Measurements from ENCODE around the gene NPIPA8.
"Not testable (repeated sequence)": the region's sequence is repeated elsewhere in the genome, so short reads cannot be mapped to it uniquely, and the experiment has no call there.

Gene NPIPA8

DNA sequence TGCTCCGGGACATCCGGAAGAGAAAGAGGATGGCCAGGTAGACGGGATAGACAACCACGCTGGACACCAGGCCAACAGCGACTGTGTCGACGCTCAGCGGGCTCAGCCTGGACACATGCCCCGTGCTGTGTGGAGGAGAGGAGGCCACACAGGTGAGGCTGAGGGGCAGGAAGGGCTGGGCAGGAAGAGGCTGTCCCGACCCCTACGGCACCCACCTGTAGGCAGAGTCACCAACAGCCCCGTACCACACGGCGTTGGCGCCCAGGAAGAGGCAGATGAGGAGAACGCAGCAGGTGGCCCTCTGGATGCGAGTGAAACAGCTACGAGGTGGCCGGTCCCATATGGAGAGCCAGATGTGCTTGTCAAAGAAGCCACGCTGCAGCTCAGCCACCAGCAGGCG lies at the start of gene NPIPA8:
Gene NPIPA8 (minus strand): TSS at position 101 of the 400 bp plus-strand sequence. CDS start 4,074 bp downstream, outside the sequence.
- not testable (repeated sequence) for DNase-seq

DNA sequence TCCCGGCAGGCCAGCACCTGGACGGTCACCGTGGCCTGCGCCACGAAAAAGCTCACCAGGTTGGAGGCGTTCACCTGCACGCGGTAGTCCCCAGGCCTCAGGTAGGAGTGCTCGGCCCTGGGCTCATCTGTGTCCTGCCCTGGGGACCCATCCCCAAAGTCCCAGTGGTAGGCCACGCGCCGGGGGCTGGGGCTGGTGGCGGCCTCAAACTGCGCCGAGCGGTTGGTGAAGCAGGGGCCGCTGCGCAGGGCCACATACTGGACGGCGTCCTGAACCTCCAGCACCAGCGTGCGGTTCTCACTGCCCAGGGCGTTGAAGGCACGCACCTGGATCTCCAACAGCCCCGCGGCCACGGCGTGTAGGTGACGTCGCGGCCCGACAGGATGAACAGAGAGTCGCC lies 48.7 kb upstream of the NPIPA8 start:
- not testable (repeated sequence) for DNase-seq

GRCh38 chr16:18384869-18385268 lies 48.3 kb upstream of the NPIPA8 start:
- DNase-seq, result not testable (repeated sequence)

DNA sequence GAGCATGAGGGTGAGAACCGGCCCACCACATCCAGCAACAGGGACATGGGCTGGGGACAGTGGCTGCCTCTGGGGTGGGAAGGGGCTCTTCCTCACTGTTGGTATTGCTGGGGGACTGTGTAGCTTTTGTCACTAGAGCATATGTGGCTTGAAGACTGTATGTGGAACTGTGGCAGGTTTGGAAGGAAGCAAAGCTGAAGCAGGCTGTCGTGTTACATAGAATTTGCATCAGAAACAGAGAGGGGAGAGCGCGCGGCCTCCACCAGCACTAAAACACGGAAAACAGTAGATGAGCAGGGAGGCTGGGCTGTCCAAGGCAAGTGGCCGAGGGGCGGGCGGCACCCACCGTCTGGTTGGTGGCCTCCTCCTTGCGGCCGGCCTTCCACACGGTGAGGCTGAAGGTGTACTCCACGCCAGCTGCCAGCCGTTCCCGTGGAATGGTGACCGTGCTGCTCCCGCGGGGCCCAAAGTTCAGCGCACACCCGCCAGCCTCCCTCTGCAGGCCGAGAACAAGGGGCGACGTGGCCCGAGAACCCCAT lies 47.6 kb upstream of the NPIPA8 start:
- DNase-seq, result not testable (repeated sequence)

DNA sequence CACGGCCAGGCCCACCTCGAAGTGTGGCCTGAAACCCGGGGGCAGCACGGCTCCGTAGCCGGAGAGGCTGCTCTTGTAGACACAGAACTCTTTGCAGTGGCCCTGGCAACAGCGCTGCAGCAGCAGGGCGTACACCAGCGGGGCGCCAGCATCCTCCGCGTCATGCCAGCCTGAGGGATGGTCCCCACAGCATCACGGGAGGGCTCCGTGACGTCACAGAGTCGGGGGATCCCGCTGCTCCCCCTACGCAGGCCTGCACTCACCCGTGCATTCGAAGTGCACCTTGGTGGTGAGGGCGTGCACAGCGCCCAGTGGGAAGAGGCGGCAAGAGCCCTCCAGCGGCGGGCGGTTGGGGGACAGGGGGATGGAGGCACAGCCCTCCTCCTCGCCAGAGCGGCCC lies 46.2 kb upstream of the NPIPA8 start:
- DNase-seq, result not testable (repeated sequence)

DNA sequence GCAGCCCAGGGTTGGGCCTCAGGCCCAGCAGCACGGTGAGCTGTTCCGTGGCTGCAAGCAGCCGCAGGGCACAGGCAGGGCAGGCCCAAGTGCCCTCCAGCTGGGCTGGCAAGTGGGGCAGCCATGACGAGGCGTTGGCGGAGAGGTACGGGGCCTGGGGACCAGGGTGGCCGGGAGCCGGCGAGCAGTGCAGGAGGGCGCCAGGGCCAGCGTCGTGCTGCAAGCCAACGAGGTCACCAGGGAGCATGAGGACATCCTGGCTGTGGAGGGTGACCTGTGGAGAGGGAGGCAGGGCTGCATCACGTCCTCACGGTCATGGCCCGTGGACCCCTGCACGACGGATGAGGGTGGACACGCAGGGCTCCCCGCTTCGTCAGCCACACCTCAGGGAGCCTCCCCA lies 11.2 kb upstream of the NPIPA8 start:
- DNase-seq, result not testable (repeated sequence)

GRCh38 chr16:18346993-18347392 lies 10.5 kb upstream of the NPIPA8 start:
- not testable (repeated sequence) for DNase-seq

- not testable (repeated sequence) for DNase-seq
Observed at GRCh38 chr16:18344634-18345033, 8.1 kb upstream of the NPIPA8 start.

DNA sequence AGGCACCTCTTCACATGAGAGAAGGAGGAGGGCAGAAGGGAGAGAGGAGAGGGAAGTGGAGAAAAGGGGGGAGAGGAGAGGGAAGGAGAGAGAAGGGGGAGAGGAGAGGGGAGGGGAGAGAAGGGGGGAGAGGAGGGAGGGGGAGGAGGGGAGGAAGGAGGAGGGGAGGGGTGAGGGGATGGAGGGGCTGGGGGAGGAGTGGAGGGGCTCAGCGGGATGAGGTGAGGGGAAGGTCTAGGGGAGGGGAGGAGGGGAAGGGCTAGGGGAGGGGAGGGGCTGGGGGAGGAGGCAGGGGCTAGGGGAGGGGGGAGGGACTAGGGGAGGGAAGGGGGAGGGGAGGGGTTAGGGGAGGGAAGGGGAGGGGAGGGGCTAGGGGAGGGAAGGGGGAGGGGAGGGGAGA lies 5.5 kb upstream of the NPIPA8 start:
- not testable (repeated sequence) for DNase-seq

- DNase-seq, result not testable (repeated sequence)
Observed at GRCh38 chr16:18341417-18341960, 5.0 kb upstream of the NPIPA8 start.

DNA sequence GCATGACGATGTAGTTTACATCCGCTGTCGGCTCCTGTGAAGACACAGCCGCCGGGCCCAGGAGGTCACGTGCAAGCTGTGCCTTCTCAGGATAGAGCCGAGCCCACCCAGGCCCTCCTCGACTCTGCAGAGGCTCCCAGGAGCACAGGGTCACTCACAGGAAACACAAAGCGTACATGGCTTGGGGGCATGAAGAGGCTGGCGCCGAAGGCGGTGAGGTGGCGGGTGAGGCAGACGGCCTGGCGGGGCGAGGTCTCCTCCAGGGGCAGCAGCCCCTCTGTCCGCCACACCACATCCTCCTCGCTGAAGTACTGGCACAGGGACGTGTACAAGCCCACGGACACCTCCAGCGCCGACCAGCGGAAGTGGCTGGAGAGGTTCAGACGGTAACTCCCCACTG lies 2.7 kb upstream of the NPIPA8 start:
- not testable (repeated sequence) for DNase-seq

GRCh38 chr16:18311811-18312210 lies 24.7 kb downstream of the NPIPA8 start:
- not testable (repeated sequence) for DNase-seq

GRCh38 chr16:18309159-18309558 lies 27.4 kb downstream of the NPIPA8 start:
- not testable (repeated sequence) for DNase-seq

DNA sequence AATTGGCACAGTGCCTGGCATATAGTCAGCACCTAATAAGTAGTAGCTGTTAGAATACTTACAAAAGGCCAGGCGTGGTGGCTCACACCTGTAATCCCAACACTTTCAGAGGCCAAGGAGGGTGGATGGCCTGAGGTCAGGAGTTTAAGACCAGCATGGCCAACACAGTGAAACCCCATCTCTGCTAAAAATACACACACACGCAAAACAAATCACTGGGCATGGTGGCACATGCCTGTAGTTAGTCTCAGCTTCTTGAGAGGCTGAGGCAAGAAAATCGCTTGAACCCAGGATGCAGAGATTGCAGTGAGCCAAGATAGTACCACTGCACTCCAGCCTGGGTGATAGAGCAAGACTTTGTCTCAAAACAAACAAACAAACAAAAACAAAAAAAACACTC lies 29.3 kb downstream of the NPIPA8 start:
- not testable (repeated sequence) for DNase-seq

DNA sequence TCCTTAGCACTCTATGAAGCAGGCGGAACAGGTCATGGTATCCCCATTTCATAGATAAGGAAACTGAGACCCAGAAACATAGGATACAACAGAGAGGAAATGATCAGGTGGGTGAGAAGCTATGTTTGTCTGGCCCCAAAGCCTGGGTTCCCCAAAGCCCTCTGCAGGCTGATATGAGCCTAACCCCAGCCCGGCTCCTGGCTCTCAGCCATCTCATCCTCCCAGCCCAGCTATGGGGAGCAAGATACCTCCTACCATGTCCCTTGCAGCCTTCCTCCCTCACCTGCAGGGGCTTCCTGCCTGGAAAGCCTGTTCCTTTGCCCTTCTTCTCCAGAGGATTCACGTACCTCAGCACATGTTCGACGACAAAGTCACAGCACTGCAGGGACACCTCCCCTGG lies 30.5 kb downstream of the NPIPA8 start:
- not testable (repeated sequence) for DNase-seq

- not testable (repeated sequence) for DNase-seq
Observed at GRCh38 chr16:18303059-18303706, 33.4 kb downstream of the NPIPA8 start.

GRCh38 chr16:18297714-18298113 lies 38.8 kb downstream of the NPIPA8 start:
- not testable (repeated sequence) for DNase-seq

DNA sequence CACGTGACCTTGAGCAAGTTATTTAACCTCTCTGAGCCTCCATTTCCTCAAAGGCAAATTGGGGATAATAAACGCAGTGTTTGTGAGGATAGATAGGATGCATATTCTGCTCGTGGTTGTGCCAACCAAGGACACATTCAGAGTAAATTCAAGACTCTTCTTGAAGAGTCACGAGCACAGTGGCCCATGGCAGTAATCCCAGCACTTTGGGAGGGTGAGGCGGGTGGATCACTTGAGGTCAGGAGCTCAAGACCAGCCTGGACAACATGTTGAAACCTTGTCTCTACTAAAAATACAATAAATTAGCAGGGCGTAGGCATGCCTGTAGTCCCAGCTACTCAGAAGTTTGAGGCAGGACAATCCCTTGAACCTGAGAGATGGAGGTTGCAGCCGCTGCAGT lies 39.6 kb downstream of the NPIPA8 start:
- not testable (repeated sequence) for DNase-seq

- not testable (repeated sequence) for DNase-seq
Observed at GRCh38 chr16:18294371-18294770, 42.2 kb downstream of the NPIPA8 start.

DNA sequence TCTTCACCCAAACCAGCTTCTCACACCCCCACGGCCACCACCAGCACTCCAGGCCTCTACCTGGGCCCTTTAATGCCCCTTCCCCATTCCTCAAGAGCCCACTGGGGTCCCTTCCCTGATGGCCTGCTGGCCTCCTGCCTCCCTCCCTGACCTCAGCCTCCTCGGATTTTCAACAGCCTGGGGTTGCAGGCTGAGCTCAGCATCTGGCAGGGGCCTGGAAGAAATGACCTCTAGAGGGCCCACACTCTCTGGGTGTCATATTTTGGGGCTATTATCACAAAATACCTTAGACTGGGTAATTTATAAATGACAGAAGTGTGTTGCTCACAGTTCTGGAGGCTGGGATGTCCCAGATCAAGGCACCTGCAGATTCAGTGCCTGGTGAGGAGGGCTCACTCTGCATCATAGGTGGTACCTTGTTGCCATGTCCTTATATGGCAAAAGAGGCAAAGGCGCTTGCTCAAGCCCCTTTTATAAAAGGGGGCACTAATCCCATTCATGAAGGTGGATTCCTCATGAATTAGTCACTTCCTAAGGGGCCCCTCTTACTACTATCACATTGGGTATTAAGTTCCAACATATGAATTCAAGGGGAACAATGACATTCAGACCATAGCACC lies 43.1 kb downstream of the NPIPA8 start:
- DNase-seq, result not testable (repeated sequence)

DNA sequence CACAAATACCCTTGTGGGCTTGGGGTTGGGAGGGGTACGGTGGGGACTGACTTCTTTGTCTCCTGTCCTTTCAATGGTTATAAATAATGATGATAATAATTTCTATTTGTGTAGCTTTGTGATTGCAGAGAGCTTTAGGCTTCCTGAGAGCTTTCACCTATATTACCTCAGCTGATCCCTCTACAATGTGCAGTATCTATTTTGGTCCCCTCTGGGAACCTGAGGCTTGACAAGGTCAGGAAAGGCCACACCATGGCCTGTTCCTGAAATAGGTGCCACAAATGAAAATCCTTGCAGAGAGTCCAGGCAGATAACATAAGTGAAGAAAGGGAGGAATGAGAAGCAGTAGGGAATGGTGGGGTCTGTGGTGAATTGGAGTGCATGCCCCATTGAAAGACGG lies 45.6 kb downstream of the NPIPA8 start:
- DNase-seq, result not testable (repeated sequence)

GRCh38 chr16:18286342-18286741 lies 50.2 kb downstream of the NPIPA8 start:
- not testable (repeated sequence) for DNase-seq

DNA sequence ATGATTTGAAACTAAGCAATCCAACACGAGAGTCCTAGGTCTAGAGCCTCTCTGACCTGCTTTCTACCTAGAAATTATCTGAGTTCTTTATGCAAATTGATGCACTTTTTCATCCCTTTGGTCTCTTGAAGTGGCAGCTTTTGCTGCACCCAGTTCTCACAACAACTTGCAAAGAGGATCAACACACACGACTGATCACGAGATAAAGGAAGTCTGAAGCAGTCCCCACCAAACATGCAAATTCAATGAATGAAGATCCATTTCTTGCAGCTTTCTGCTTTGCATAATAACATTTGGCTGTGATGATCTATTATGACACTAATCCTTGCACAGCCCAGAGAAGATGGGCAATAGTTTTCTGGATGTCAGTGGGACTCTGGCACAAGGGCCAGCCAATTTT lies 56.2 kb downstream of the NPIPA8 start:
- not testable (repeated sequence) for DNase-seq

- DNase-seq, result not testable (repeated sequence)
Observed at GRCh38 chr16:18276756-18277155, 59.8 kb downstream of the NPIPA8 start.
